Prostate gland (tissue), 2 donors: ENCODE results near the gene CIPC.

Source experiments
- POLR2AphosphoS5 ChIP-seq: sonication (generic); formaldehyde crosslinking; IDR thresholded peaks from one replicate; pipeline ENCODE4 v1.6.1; 2017; ENCODE audit warnings: antibody characterized with exemption
- TF ChIP-seq, protein P1 (sequence below), 4 experiments: fragments of 200-600 bp in 2 of 4; fragments of 450-650 bp in 2 of 4; sonication (generic) in 2 of 4; IDR thresholded peaks; 1 replicate in 3 of 4; 2 replicates in 1 of 4; pipeline ENCODE4 v1.5.1; 2016 to 2019; ENCODE audit warnings: antibody characterized with exemption in 4 of 4, mild to moderate bottlenecking in 2 of 4, moderate library complexity in 2 of 4

DNA sequence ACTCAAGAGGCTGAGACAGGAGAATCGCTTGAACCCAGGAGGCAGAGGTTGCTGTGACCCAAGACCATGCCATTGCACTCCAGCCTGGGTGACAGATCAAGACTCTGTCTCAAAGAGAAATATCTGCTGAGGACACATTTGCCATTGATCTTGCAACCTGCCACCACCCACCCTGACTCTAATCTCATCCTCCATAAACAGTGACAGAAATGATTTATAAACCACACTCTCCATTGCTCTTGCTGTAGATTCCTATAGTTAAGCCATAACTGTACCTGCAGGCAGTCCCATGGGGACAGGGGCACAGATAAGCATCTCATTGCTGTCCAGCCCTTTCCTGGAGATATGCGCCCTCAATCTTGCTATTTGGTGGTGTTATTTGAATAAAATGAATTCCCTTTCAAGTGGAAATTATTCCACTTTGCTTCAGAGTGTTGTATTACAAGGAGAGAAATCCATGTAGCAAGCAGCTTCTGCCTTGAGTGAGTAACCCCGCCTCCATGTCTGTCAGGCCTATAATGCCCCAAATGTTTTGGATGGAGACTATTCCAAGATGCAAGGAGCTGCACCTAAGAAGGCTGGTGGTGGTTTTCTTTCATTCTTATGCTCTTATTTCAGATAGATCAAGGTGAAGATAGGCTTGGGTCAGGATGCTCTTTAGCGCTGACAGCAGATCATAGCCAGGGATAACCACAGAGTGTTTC is 46.5 kb downstream of the CIPC start:
- no peak for TF ChIP-seq POLR2AphosphoS5
- TF ChIP-seq, protein P1, sequence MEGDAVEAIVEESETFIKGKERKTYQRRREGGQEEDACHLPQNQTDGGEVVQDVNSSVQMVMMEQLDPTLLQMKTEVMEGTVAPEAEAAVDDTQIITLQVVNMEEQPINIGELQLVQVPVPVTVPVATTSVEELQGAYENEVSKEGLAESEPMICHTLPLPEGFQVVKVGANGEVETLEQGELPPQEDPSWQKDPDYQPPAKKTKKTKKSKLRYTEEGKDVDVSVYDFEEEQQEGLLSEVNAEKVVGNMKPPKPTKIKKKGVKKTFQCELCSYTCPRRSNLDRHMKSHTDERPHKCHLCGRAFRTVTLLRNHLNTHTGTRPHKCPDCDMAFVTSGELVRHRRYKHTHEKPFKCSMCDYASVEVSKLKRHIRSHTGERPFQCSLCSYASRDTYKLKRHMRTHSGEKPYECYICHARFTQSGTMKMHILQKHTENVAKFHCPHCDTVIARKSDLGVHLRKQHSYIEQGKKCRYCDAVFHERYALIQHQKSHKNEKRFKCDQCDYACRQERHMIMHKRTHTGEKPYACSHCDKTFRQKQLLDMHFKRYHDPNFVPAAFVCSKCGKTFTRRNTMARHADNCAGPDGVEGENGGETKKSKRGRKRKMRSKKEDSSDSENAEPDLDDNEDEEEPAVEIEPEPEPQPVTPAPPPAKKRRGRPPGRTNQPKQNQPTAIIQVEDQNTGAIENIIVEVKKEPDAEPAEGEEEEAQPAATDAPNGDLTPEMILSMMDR (IDR thresholded peaks at IDR 0.05) = no peak
